Bronchial epithelial cell (primary cell): ENCODE data around the gene LEMD2. TPM values are rescaled to one million over a fixed set of nuclear protein-coding genes. Genes with fewer than 3 reads are reported as not detected.

ENCODE experiments used
- DNase-seq: peaks from one replicate; pipeline ENCODE4 v3.0.0-alpha.2; 2010; ENCODE audit warnings: low read depth
- FAIRE-seq: peaks from 2 replicates; lab custom pipeline; 2011; peaks lifted over from hg19 to GRCh38; lab: Jason Lieb, UNC
- H3K27me3 ChIP-seq: 2 replicates; pipeline ENCODE4 v1.5.1; 2011; ENCODE audit warnings: low read length; ENCODE audit not compliant: control insufficient read depth, insufficient read depth
- H3K36me3 ChIP-seq: 2 replicates; pipeline ENCODE4 v1.5.1; 2011; ENCODE audit warnings: low read length; ENCODE audit not compliant: control insufficient read depth, insufficient read depth
- H3K4me3 ChIP-seq: 2 replicates; pipeline ENCODE4 v1.5.1; 2011; ENCODE audit warnings: mild to moderate bottlenecking, low read depth, low read length, control low read depth
- CTCF ChIP-seq: IDR thresholded peaks from 2 replicates; pipeline ENCODE4 v1.5.1; 2011; ENCODE audit warnings: mild to moderate bottlenecking, moderate library complexity, low read length, control low read depth, inconsistent platforms; ENCODE audit not compliant: insufficient read depth, severe bottlenecking
- total RNA-seq: library from RNA; depleted of rRNA; stranded (reverse); fragments of >200 nt; gene quantifications from 2 replicates; pipeline ENCODE4 v1.2.1, GENCODE V29; 2014

Gene LEMD2
- total RNA-seq, 1 donor from 2014 or later: 66.9 TPM

- Histone ChIP-seq H3K27me3 (peaks cover 2% of the 10 kb centered on the region), H3K36me3 (peaks cover 1% of the 10 kb centered on the region), H3K4me3 (no peak overlapping the region)
- no peak for TF ChIP-seq CTCF
- FAIRE-seq: no peak
- no peak for DNase-seq
Measured at GRCh38 chr6:33792981-33793380, 4.1 kb upstream of the LEMD2 start.

GRCh38 chr6:33791620-33792019, 2.7 kb upstream of the LEMD2 start:
- no peak for TF ChIP-seq CTCF
- FAIRE-seq (no peak), DNase-seq (no peak)

DNA sequence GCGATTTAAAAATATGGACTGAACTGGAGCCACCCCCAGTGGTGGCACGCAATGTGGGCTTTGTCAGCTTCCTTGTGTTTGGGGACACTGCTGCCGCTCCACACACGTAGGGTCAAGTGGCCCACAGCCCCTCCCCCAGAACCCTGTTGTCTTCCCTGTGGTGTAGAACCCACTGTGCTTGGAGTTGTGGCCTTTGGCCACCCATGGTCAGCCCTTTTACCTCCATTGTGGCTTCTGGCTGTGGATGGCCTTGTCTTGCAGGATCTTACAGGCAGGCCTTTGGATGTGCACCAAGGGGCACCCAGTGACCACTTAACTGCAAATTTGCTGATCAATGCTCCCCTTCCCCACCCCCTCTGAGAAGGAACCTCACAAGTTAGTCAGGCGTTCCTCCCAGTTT, 2.0 kb upstream of the LEMD2 start:
- no peak overlapping the region for H3K4me3 ChIP-seq
- no peak for DNase-seq
- H3K27me3 ChIP-seq: peaks cover 2% of the 10 kb centered on the region
- peaks cover 1% of the 10 kb centered on the region for H3K36me3 ChIP-seq
- FAIRE-seq: no peak
- TF ChIP-seq CTCF: no peak

More at GRCh38 chr6:33791620-33792019, 2.7 kb upstream of the LEMD2 start:
- Histone ChIP-seq H3K36me3 (peaks cover 1% of the 10 kb centered on the region), H3K27me3 (peaks cover 2% of the 10 kb centered on the region), H3K4me3 (no peak overlapping the region)

GRCh38 chr6:33790379-33790778, 1.4 kb upstream of the LEMD2 start:
- no peak for FAIRE-seq
- Histone ChIP-seq H3K27me3 (peaks cover 2% of the 10 kb centered on the region), H3K4me3 (no peak overlapping the region), H3K36me3 (peaks cover 1% of the 10 kb centered on the region)
- no peak for TF ChIP-seq CTCF
- DNase-seq: no peak

DNA sequence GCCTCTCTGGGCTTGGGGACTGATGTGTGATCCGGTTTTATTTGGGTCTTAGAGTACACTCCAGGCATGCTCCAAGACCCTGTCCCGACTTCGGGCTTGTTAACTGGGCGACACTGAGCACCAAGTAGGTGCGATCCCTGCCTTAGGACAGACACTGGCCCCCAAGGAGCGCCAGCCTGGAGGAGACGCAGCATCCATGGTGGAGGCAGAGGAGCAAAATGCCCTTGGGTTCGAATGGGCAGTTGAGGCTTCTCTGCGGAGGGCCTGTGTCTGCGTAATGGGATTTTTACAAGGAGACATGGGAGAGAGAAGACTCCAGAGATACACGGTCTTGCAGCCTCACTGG, 593 bp upstream of the LEMD2 start:
- TF ChIP-seq CTCF: no peak

DNA sequence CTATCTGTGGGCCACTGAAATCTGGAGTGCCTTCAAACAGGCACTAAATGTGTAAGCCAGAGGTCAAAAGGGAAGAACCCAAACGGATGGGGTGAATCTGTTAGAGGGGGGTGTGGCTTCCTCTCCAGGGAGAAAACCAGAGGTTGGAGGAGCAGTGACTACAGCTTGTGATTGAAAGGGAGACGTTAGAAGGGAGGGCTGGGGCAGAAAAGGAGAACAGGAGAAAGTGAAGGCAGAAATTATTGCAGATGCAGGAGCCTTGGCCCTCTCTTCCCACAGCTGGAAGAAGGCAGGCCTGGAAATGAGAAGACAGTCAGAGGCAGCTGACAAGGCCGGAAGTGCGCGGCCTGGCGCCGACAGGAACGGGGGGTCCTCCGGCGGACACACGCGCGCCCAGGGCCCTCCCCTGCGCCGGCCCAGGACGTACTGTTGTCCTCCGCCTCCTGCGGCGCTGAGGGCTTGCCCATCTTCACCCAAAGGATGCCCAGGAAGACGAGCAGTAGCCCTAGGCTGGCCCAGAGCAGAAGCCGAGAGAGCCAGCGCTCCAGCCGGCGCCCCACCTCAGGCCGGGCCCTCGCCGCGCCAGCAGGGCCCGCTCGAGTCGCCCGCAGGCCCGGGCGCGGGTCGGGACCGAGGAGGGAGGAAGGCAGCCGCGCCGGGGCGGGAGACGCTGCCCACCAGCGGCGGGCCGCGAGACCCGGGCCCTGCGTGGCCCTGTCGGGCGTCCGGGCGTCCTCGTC, 806 bp downstream of the LEMD2 start:
- DNase-seq (peak; percentile 51), FAIRE-seq (no peak)
- TF ChIP-seq CTCF: no peak
- Histone ChIP-seq H3K27me3 (no peaks in the 10 kb centered on the region), H3K4me3 (peak overlapping the region; percentile 59), H3K36me3 (peaks cover 16% of the 10 kb centered on the region)

More for the DNA sequence above, 593 bp upstream of the LEMD2 start:
- no peak for DNase-seq
- no peak overlapping the region for H3K4me3 ChIP-seq
- FAIRE-seq: no peak
- H3K36me3 ChIP-seq: peaks cover 8% of the 10 kb centered on the region
- peaks cover 2% of the 10 kb centered on the region for H3K27me3 ChIP-seq
